Measurements from ENCODE around the gene MXI1.
A peak's percentile ranks its signal among the peaks of the same experiment; 100 is the strongest.

MXI1 gene

DNA sequence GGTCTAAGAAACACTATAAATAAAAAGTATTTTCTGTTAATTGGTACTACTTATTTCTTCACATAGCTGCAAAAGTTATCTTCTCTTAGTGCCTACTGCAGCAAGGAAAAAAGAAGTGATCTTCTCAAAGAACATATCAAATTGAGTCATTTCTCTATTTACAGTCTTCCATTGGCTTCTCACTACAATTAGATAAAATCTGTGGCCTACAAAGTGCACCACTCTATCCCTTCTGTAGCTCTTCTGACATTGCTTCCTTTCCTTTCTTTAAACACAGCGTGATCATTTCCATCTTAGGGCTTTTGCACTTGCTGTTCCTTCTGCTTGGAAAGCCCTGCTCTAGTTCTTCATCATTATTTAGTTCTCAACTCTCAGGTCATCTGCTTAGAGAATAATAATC lies 44.7 kb downstream of the MXI1 start:
- peaks cover 0 to 39% (median 0%) of the 10 kb centered on the region in 11 experiments; a peak in 3 of 22 replicates for H4K20me1 ChIP-seq

DNA sequence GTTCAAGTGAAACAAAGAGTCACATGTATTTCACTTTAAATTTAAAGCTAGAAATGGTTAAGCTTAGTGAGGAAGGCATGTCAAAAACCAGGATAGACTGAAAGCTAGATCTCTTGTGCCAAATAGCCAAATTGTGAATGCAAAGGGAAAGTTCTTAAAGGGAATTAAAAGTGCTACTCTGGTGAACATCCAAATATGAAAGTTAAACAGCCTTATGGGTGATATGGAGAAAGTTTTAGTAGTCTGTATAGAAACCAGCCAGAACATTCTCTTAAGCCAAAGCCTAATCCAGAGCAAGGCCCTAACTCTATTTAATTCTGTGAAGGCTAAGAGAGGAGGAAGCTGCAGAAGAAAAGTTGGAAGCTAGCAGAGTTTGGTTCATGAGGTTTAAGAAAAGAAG lies 47.1 kb downstream of the MXI1 start:
- H3K9me3 ChIP-seq (replicated peaks in 1 of 11), result peaks cover 0 to 20% (median 14%) of the 10 kb centered on the region in 11 experiments; a peak in 18 of 22 replicates
- no peaks in the 10 kb centered on the region for H3K27me3 ChIP-seq
- peaks cover 0 to 2% (median 0%) of the 10 kb centered on the region in 10 experiments; a peak in 3 of 20 replicates for H3K4me1 ChIP-seq
- H3K36me3 ChIP-seq, result peaks cover 0 to 22% (median 11%) of the 10 kb centered on the region in 11 experiments; a peak in 9 of 22 replicates
- peaks cover 0 to 45% (median 0%) of the 10 kb centered on the region in 11 experiments; a peak in 3 of 22 replicates for H4K20me1 ChIP-seq
- TF ChIP-seq Cebpa-rat (IDR thresholded peaks at IDR 0.05), result no peak
- H3K9ac ChIP-seq, result no peak overlapping the region
- no peak overlapping the region for H3K4me2 ChIP-seq
- H3K27ac ChIP-seq, result no peak overlapping the region
- H3K4me3 ChIP-seq, result no peak overlapping the region

More for the DNA sequence above, 44.7 kb downstream of the MXI1 start:
- Histone ChIP-seq H3K27ac (no peak overlapping the region), H3K9ac (no peak overlapping the region), H3K4me1 (no peaks in the 10 kb centered on the region), H3K36me3 (peaks cover 0 to 29% (median 11%) of the 10 kb centered on the region in 11 experiments; a peak in 9 of 22 replicates), H3K9me3 (replicated peaks in 1 of 11) (peaks cover 0 to 20% (median 14%) of the 10 kb centered on the region in 11 experiments; a peak in 18 of 22 replicates), H3K27me3 (no peaks in the 10 kb centered on the region), H3K4me3 (no peak overlapping the region), H3K4me2 (no peak overlapping the region)
- no peak for TF ChIP-seq Cebpa-rat (IDR thresholded peaks at IDR 0.05)

DNA sequence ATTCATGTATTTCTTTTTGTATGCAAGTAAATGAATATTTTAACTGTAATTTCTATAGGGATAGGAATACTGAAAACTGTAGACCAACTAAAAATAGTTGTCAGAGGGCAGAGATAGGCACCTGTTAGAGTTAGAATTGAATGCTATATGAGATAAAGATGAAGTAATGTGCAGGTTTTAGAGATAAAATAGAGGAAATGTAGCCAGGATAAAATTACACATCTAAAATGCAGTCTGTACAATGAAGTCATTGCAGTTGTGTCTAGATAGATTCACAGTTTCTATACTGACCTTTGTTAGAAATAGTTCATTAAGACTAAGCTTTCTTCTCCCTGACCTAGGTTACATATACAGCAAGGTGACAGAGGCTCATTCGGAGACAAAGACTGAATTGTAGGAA lies 51.1 kb downstream of the MXI1 start:
- H3K36me3 ChIP-seq, result peaks cover 0 to 21% (median 11%) of the 10 kb centered on the region in 11 experiments; a peak in 8 of 22 replicates
- H4K20me1 ChIP-seq, result peaks cover 0 to 47% (median 0%) of the 10 kb centered on the region in 11 experiments; a peak in 3 of 22 replicates
- no peak overlapping the region for H3K27ac ChIP-seq
- H3K27me3 ChIP-seq, result no peaks in the 10 kb centered on the region
- H3K4me1 ChIP-seq, result peaks cover 0 to 17% (median 0%) of the 10 kb centered on the region in 10 experiments; a peak in 5 of 20 replicates
- H3K9ac ChIP-seq, result no peak overlapping the region
- peaks cover 0 to 20% (median 14%) of the 10 kb centered on the region in 11 experiments; a peak in 18 of 22 replicates for H3K9me3 ChIP-seq (replicated peaks in 1 of 11)
- H3K4me2 ChIP-seq, result no peak overlapping the region
- no peak overlapping the region for H3K4me3 ChIP-seq
- TF ChIP-seq Cebpa-rat (IDR thresholded peaks at IDR 0.05), result no peak

DNA sequence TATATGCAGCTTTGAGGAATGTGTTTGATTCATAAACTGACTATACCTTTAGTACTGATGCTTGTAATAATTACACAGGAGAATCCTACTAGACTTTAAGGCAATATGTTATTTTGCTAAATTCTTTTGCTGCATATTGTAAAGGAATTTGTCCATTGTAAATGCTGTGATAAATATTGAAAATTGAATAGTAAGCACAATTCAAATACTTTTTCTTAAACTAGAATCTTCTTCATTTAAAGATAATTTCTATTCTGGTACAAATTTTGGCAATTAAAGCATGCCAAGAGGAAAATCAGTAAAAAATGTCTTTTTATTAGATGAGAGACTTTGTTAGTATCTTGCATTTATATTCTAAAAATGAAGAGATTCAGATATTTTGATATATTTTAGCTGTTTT lies 51.9 kb downstream of the MXI1 start:
- H3K9ac ChIP-seq, result no peak overlapping the region
- H3K4me3 ChIP-seq, result no peak overlapping the region
- no peaks in the 10 kb centered on the region for H3K27me3 ChIP-seq
- peak overlapping the region in 2 of 11 experiments; percentile 7 to 11; a peak in 2 of 22 replicates for H3K4me2 ChIP-seq
- peaks cover 0 to 17% (median 0%) of the 10 kb centered on the region in 10 experiments; a peak in 5 of 20 replicates for H3K4me1 ChIP-seq
- H4K20me1 ChIP-seq, result peaks cover 0 to 46% (median 0%) of the 10 kb centered on the region in 11 experiments; a peak in 3 of 22 replicates
- peaks cover 0 to 23% (median 11%) of the 10 kb centered on the region in 11 experiments; a peak in 8 of 22 replicates for H3K36me3 ChIP-seq
- no peak for TF ChIP-seq Cebpa-rat (IDR thresholded peaks at IDR 0.05)
- no peak overlapping the region for H3K27ac ChIP-seq
- H3K9me3 ChIP-seq (replicated peaks in 1 of 11), result peaks cover 0 to 20% (median 14%) of the 10 kb centered on the region in 11 experiments; a peak in 18 of 22 replicates

DNA sequence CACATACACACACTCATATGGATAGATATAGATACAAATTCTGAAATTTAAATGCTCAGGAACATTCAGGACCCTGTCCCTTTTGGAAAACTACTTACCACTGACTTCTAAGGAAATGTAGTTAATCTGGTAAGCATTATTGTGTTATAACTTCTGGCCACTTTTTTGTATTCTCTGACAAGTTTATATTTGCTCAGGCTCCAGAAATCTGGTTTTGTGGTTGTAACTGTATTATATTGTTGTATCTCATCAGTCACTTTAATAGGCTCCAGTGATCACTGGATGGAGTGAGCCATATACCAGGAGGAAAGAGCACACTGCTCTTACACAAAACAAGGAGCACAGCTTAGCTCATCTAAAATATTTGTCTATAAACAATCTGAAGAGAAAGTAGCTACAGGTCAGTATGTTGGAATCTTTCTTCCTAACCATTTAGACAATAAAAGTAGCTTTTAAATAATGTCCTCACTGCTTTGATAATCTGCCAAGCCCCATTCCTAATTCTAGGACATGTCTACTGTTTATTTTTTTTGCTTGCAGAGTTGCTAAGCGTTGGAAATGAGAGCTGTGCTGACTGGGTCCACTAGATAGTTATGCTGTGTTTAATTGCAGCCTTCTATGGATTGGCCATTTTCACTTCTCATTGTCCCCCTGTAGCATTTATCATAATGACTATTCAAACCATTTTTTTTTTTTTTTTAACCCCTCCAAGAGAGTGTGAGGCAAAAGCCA lies 53.5 kb downstream of the MXI1 start:
- Histone ChIP-seq H3K4me2 (0 out of 22 replicates have a peak overlapping the region, but pooled peaks of 1 of the 11 experiments have one; percentile 13), H3K27ac (no peak overlapping the region), H4K20me1 (peaks cover 0 to 59% (median 0%) of the 10 kb centered on the region in 11 experiments; a peak in 2 of 22 replicates), H3K27me3 (no peaks in the 10 kb centered on the region), H3K9me3 (replicated peaks in 1 of 11) (peaks cover 0 to 6% (median 3%) of the 10 kb centered on the region in 11 experiments; a peak in 15 of 22 replicates), H3K9ac (no peak overlapping the region), H3K4me3 (no peak overlapping the region), H3K4me1 (peaks cover 0 to 17% (median 0%) of the 10 kb centered on the region in 10 experiments; a peak in 5 of 20 replicates), H3K36me3 (peaks cover 0 to 14% (median 2%) of the 10 kb centered on the region in 11 experiments; a peak in 5 of 22 replicates)
- no peak for TF ChIP-seq Cebpa-rat (IDR thresholded peaks at IDR 0.05)

DNA sequence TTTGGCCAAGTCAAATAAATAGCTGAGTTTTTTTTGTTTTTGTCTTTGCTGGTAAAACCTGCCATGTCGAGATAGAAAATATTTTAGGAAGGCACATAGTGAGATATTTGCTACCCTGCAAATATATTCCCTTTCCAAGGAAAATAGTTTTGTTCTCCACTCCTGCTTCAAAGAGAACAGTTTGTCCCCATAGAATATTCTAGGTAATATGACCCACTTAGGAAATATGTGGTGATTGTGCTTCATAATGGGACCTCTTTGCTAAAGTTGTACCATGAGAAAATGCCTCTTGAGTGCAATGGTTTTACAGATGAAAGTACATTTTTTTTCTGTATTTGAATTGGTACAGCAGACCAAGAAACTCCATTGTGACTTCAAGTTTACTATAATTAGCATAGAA lies 55.8 kb downstream of the MXI1 start:
- TF ChIP-seq Cebpa-rat (IDR thresholded peaks at IDR 0.05), result no peak

DNA sequence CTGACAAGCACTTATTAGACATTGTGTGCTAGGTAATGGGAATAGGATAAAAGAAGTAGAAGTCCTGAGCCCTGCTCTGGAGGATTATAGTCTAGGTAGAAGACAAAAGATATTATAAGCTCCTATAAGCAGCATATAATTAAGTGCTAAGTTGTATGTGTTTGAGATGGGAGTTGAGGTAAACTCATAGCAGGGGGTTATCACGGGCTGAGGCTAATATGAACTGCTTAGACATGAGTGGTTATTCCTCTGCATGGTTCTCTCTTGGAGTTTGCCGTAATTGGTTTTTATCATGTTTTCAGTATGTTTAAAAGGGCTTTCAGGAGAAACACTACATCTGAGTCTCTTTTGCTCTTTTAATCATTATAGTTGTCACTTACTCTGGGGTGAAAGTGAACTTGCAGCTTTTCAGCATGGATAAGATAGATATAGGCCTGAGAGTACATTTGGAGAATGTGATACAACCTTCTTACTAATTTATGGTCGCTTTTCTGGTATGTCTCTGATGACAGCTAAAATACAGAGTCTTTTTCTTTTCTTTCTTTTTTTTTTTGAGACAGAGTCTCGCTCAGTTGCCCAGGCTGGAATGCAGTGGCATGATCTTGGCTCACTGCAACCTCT lies 58.3 kb downstream of the MXI1 start:
- H3K4me2 ChIP-seq, result no peak overlapping the region
- H3K27me3 ChIP-seq, result no peaks in the 10 kb centered on the region
- H3K4me1 ChIP-seq, result peaks cover 8 to 29% (median 26%) of the 10 kb centered on the region in 10 experiments; a peak in 19 of 20 replicates
- TF ChIP-seq Cebpa-rat (IDR thresholded peaks at IDR 0.05), result no peak
- no peak overlapping the region for H3K4me3 ChIP-seq
- no peak overlapping the region for H3K27ac ChIP-seq
- H3K9me3 ChIP-seq (replicated peaks in 1 of 11), result no peaks in the 10 kb centered on the region
- no peak overlapping the region for H3K9ac ChIP-seq
- H3K36me3 ChIP-seq, result peaks cover 0 to 5% (median 0%) of the 10 kb centered on the region in 11 experiments; a peak in 3 of 22 replicates
- peaks cover 0 to 97% (median 0%) of the 10 kb centered on the region in 11 experiments; a peak in 3 of 22 replicates for H4K20me1 ChIP-seq

More for the DNA sequence above, 55.8 kb downstream of the MXI1 start:
- no peak overlapping the region for H3K4me2 ChIP-seq
- H3K9me3 ChIP-seq (replicated peaks in 1 of 11), result no peaks in the 10 kb centered on the region
- no peaks in the 10 kb centered on the region for H3K27me3 ChIP-seq
- H3K4me1 ChIP-seq, result peaks cover 0 to 17% (median 5%) of the 10 kb centered on the region in 10 experiments; a peak in 14 of 20 replicates
- peaks cover 0 to 78% (median 0%) of the 10 kb centered on the region in 11 experiments; a peak in 2 of 22 replicates for H4K20me1 ChIP-seq
- no peak overlapping the region for H3K4me3 ChIP-seq
- H3K36me3 ChIP-seq, result peaks cover 0 to 5% (median 0%) of the 10 kb centered on the region in 11 experiments; a peak in 3 of 22 replicates
- no peak overlapping the region for H3K9ac ChIP-seq
- H3K27ac ChIP-seq, result no peak overlapping the region

DNA sequence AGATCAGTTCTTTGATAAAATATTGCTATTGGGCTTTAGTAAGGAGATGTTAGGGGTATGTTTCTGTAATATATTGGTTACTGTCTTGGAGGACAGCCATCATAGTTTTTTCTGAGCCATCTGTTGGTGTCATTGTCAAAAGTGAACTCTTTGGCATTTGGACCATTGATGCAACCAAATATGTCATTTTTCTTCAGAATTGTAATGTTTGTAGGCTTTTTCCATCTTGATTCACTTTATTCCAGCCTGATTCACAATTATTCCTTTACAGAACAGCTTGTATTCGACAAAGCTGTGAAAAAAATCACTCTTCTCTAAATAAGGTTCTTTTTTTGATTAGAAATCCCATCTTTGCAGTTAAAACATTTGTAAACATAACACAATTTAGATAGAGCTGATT lies 59.9 kb downstream of the MXI1 start:
- TF ChIP-seq Cebpa-rat (IDR thresholded peaks at IDR 0.05), result no peak
- Histone ChIP-seq H3K9ac (no peak overlapping the region), H4K20me1 (peaks cover 0 to 96% (median 0%) of the 10 kb centered on the region in 11 experiments; a peak in 4 of 22 replicates), H3K27me3 (no peaks in the 10 kb centered on the region), H3K4me3 (no peak overlapping the region), H3K36me3 (peaks cover 0 to 4% (median 0%) of the 10 kb centered on the region in 11 experiments; a peak in 2 of 22 replicates), H3K27ac (no peak overlapping the region), H3K4me1 (peaks cover 8 to 28% (median 24%) of the 10 kb centered on the region in 10 experiments; a peak in 19 of 20 replicates), H3K4me2 (peak overlapping the region in 1 of 11 experiments; percentile 23; a peak in 2 of 22 replicates), H3K9me3 (replicated peaks in 1 of 11) (no peaks in the 10 kb centered on the region)
